ENCODE results near the gene MPHOSPH9.
A peak's percentile ranks its signal among the peaks of the same experiment; 100 is the strongest.

The MPHOSPH9 gene

DNA sequence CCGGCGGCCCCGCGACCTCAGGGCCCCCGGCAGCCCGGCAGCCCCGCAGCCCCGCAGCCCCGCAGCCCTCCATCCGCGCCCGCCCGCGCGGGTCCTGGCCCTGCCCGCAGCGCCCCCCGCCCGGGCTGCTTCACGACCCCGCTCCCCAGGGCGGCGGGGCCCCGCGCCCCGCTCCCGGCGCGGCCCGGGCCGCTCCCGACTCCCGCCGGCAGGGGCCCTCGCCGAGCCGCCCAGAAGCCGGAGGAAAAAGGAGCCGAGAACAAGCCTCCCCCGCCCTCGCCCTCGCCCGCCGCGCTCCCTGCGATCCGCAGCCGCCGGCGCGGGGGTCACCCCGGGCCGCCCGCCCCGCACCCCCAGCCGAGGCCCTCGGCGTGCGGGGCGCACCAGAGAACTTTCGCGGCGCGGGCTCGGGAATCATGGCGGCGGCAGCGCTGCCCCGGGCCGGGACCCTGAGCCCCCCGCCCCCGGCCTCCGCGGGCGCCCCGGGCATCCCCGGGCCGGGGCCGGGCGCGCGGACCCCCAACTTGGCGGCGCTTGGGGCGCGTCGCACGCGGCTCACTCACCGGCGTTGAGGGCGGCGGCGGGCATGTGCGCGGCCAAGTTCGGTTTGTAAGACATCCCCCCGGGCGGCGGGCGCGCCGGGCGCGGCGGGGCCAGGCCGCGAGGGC, 38.2 kb upstream of the MPHOSPH9 start:
- no peak for DNase-seq (ENCODE audit: low read depth)
- peak overlapping the region; percentile 83 for H3K4me3 ChIP-seq (ENCODE audit: low read depth, low read length)
- TF ChIP-seq, protein P1, sequence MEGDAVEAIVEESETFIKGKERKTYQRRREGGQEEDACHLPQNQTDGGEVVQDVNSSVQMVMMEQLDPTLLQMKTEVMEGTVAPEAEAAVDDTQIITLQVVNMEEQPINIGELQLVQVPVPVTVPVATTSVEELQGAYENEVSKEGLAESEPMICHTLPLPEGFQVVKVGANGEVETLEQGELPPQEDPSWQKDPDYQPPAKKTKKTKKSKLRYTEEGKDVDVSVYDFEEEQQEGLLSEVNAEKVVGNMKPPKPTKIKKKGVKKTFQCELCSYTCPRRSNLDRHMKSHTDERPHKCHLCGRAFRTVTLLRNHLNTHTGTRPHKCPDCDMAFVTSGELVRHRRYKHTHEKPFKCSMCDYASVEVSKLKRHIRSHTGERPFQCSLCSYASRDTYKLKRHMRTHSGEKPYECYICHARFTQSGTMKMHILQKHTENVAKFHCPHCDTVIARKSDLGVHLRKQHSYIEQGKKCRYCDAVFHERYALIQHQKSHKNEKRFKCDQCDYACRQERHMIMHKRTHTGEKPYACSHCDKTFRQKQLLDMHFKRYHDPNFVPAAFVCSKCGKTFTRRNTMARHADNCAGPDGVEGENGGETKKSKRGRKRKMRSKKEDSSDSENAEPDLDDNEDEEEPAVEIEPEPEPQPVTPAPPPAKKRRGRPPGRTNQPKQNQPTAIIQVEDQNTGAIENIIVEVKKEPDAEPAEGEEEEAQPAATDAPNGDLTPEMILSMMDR (IDR thresholded peaks at IDR 0.05; ENCODE audit: low read depth, low read length, missing control alignments), result peak; percentile 32
- in situ Hi-C loops (cut with HindIII; ENCODE audit: low sequenced_read_pairs), result no loop called here

DNA sequence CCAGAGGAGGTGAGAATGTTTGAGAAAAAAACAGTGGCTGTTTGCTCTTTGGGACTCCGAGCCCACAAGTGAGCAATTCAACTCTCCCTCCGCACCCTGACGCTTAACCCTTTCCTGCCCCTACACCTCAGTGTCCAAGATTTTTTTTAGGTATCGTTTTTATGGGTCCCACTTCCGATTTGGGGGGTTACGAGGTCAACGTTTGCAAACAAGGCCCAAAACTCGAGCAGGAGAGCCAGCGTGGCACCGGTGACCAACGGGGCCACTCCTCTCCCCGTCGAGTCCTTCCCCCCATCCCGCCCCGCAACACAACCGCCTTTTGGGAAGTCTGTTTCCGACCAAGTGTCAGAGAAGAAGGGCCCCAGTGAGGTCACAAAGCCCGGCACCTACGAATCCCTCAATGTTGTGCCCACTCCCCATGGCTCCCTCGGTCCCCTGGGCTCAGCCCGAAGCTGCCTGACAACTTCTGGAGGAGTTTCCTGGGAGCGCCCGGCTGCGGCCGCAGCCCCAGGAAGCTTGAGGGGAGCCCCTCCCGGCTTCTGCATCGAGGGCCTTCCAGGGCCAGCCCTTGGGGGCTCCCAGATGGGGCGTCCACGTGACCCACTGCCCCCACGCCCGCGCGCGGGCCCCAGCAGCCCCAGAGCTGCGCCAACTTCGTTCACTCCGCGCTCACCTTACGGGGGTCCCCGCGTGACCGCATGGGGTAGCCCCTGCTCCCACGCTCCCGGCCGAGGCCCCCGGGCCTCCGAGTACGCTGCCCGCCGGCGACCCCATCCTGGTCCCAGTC, 37.5 kb upstream of the MPHOSPH9 start:
- TF ChIP-seq, protein P1 (IDR thresholded peaks at IDR 0.05; ENCODE audit: low read depth, low read length, missing control alignments), result no peak
- H3K4me3 ChIP-seq (ENCODE audit: low read depth, low read length), result peak overlapping the region; percentile 83
- DNase-seq (ENCODE audit: low read depth), result no peak
- in situ Hi-C loops (cut with HindIII; ENCODE audit: low sequenced_read_pairs), result no loop called here

DNA sequence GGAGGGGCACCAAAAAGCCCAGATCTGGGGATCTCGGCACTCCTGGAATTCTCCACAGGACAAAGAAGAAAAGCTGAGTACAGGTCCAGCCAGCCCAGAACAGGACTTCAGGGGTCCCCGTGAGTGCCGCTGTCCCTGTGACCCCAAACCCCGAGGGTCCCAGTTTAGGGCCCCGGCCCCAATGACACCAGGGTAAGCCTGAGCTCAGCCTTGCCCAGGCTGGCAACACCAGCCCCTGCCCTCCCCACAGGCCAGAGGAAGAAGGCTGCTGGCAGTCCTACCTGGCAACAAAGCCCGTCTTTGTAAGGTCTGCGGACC, 36.9 kb upstream of the MPHOSPH9 start:
- TF ChIP-seq, protein P1 (IDR thresholded peaks at IDR 0.05; ENCODE audit: low read depth, low read length, missing control alignments), result no peak
- no peak for DNase-seq (ENCODE audit: low read depth)
- in situ Hi-C loops (cut with HindIII; ENCODE audit: low sequenced_read_pairs), result no loop called here
- H3K4me3 ChIP-seq (ENCODE audit: low read depth, low read length), result peak overlapping the region; percentile 83

- peak; percentile 39 for DNase-seq (ENCODE audit: low read depth)
- TF ChIP-seq, protein P1 (IDR thresholded peaks at IDR 0.05; ENCODE audit: low read depth, low read length, missing control alignments), result no peak
- in situ Hi-C loops (cut with HindIII; ENCODE audit: low sequenced_read_pairs), result no loop called here
- H3K4me3 ChIP-seq (ENCODE audit: low read depth, low read length), result peak overlapping the region; percentile 83
Measured at GRCh38 chr12:123269395-123269892, 36.5 kb upstream of the MPHOSPH9 start.

- in situ Hi-C loops (cut with HindIII; ENCODE audit: low sequenced_read_pairs), result no loop called here
- TF ChIP-seq, protein P1 (IDR thresholded peaks at IDR 0.05; ENCODE audit: low read depth, low read length, missing control alignments), result no peak
- H3K4me3 ChIP-seq (ENCODE audit: low read depth, low read length), result peak overlapping the region; percentile 83
- no peak for DNase-seq (ENCODE audit: low read depth)
Measured at GRCh38 chr12:123268850-123269249, 35.9 kb upstream of the MPHOSPH9 start.

DNA sequence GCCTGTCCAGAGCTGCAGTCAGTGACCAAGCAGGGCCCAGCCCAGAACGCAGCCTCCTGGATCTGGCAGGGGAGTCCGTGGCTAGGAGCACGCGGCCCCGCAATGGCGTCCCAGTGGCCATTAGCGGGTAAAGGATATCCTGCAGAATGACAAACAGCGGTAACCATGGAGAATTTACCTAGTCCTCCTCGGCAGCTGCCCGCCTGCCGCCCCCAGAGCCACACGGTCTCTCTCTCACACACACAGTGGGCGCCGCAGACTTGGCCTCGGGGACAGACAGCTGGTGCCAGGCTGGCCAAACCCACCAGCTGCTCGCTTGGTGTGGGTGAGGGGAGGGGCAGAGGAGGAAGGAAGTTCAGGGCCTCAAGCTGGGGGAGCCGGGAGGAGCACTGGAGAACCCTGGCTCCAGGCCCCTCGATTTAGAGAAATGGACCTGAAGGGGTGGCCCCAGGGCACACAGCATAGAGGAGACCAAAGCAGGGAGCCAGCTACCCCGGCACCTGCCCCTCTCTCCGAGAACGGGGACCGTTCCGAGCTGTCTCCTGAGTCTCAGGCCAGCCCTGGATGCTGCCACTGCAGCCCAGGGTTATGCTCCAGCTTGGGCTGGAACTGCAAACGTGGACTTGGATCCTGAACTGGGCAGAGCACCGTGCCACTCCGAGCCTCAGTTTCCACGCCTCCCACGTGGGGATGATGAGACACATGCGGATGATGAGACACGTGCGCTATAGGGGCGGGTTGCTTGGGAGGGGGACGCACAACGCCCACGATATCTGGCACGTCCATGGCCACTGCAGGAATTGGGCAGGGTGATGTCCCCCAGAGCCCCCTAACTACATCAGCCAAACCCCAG, 35.3 kb upstream of the MPHOSPH9 start:
- no peak for DNase-seq (ENCODE audit: low read depth)
- TF ChIP-seq, protein P1 (IDR thresholded peaks at IDR 0.05; ENCODE audit: low read depth, low read length, missing control alignments), result no peak
- in situ Hi-C loops (cut with HindIII; ENCODE audit: low sequenced_read_pairs), result no loop called here
- peak overlapping the region; percentile 83 for H3K4me3 ChIP-seq (ENCODE audit: low read depth, low read length)
